SK-N-SH treated with all-trans-retinoic acid at 6 μM for 48 hours (cell line): ENCODE data around the gene GALNT7.

Source experiments
- ATAC-seq: fragments of 200-7000 bp; cut with Tn5 transposase; 3 replicates; pipeline ENCODE4 v1.9.1; 2020; ENCODE audit warnings: mild to moderate bottlenecking, moderate library complexity
- ARNTL ChIP-seq: fragments of 450-650 bp; formaldehyde crosslinking; IDR thresholded peaks from 2 replicates; pipeline ENCODE4 v1.5.0; 2020; ENCODE audit warnings: low read depth, mild to moderate bottlenecking, moderate library complexity, borderline replicate concordance
- BACH2 ChIP-seq: fragments of 250-450 bp; sonication (Bioruptor Pico); IDR thresholded peaks from 2 replicates; pipeline ENCODE4 v1.9.0; 2021; ENCODE audit warnings: mild to moderate bottlenecking, borderline replicate concordance
- CREB5 ChIP-seq: fragments of 250-450 bp; sonication (Bioruptor Pico); IDR thresholded peaks from 2 replicates; pipeline ENCODE4 v1.5.1; 2020; ENCODE audit warnings: low read depth, mild to moderate bottlenecking, moderate library complexity
- CSDC2 ChIP-seq: fragments of 250-450 bp; sonication (Bioruptor Pico); IDR thresholded peaks from 2 replicates; pipeline ENCODE4 v1.5.0; 2020; ENCODE audit warnings: mild to moderate bottlenecking, moderate library complexity
- CSRNP3 ChIP-seq: fragments of 250-450 bp; sonication (Bioruptor Pico); IDR thresholded peaks from 2 replicates; pipeline ENCODE4 v1.5.1; 2021; ENCODE audit warnings: mild to moderate bottlenecking, moderate library complexity
- ESRRG ChIP-seq: fragments of 250-450 bp; sonication (Bioruptor Pico); IDR thresholded peaks from 2 replicates; pipeline ENCODE4 v1.6.1; 2021; ENCODE audit warnings: mild to moderate bottlenecking
- GLIS3 ChIP-seq: fragments of 250-450 bp; sonication (Bioruptor Pico); IDR thresholded peaks from 2 replicates; pipeline ENCODE4 v1.5.0; 2020; ENCODE audit warnings: mild to moderate bottlenecking, moderate library complexity
- ISL1 ChIP-seq: fragments of 250-450 bp; sonication (Bioruptor Pico); IDR thresholded peaks from 2 replicates; pipeline ENCODE4 v2.1.2; 2022; ENCODE audit warnings: mild to moderate bottlenecking, moderate library complexity
- OSR1 ChIP-seq: fragments of 250-450 bp; sonication (Bioruptor Pico); IDR thresholded peaks from 2 replicates; pipeline ENCODE4 v1.8.0; 2022; ENCODE audit warnings: moderate library complexity, mild to moderate bottlenecking, inconsistent platforms
- PATZ1 ChIP-seq: fragments of 250-450 bp; sonication (Bioruptor Pico); IDR thresholded peaks from 2 replicates; pipeline ENCODE4 v1.8.0; 2020; ENCODE audit warnings: mild to moderate bottlenecking, moderate library complexity, borderline replicate concordance
- POU6F1 ChIP-seq: fragments of 250-450 bp; sonication (Bioruptor Pico); IDR thresholded peaks from 2 replicates; pipeline ENCODE4 v1.8.0; 2021; ENCODE audit warnings: low read depth, mild to moderate bottlenecking, moderate library complexity, borderline replicate concordance
- PPARA ChIP-seq: fragments of 250-450 bp; sonication (Bioruptor Pico); IDR thresholded peaks from 2 replicates; pipeline ENCODE4 v1.5.0; 2020; ENCODE audit warnings: mild to moderate bottlenecking, borderline replicate concordance
- RARB ChIP-seq: fragments of 250-450 bp; sonication (Bioruptor Pico); IDR thresholded peaks from 2 replicates; pipeline ENCODE4 v1.8.0; 2021; ENCODE audit warnings: mild to moderate bottlenecking, moderate library complexity
- SNAI2 ChIP-seq: fragments of 250-450 bp; sonication (Bioruptor Pico); IDR thresholded peaks from 2 replicates; pipeline ENCODE4 v1.5.0; 2020; ENCODE audit warnings: mild to moderate bottlenecking, moderate library complexity
- TCF4 ChIP-seq: fragments of 250-450 bp; sonication (Bioruptor Pico); IDR thresholded peaks from 2 replicates; pipeline ENCODE4 v1.8.0; 2021; ENCODE audit warnings: mild to moderate bottlenecking, moderate library complexity, borderline replicate concordance
- TOX ChIP-seq: fragments of 250-450 bp; sonication (Bioruptor Pico); IDR thresholded peaks from 2 replicates; pipeline ENCODE4 v1.8.0; 2021; ENCODE audit warnings: mild to moderate bottlenecking, moderate library complexity, borderline replicate concordance
- TSHZ2 ChIP-seq: fragments of 250-450 bp; sonication (Bioruptor Pico); IDR thresholded peaks from 2 replicates; pipeline ENCODE4 v1.5.0; 2020; ENCODE audit warnings: mild to moderate bottlenecking, moderate library complexity
- ZFP3 ChIP-seq: fragments of 250-450 bp; sonication (Bioruptor Pico); IDR thresholded peaks from 2 replicates; pipeline ENCODE4 v1.5.0; 2020; ENCODE audit warnings: mild to moderate bottlenecking, moderate library complexity
- ZFP30 ChIP-seq: fragments of 450-650 bp; formaldehyde crosslinking; IDR thresholded peaks from 2 replicates; pipeline ENCODE4 v1.5.0; 2022; ENCODE audit warnings: mild to moderate bottlenecking, moderate library complexity
- ZNF565 ChIP-seq: fragments of 450-650 bp; formaldehyde crosslinking; conservative IDR thresholded peaks from 2 replicates; pipeline ENCODE4 v1.5.0; 2020; ENCODE audit warnings: low read depth, mild to moderate bottlenecking, moderate library complexity
- ZNF70 ChIP-seq: fragments of 450-650 bp; formaldehyde crosslinking; IDR thresholded peaks from 2 replicates; pipeline ENCODE4 v1.5.0; 2020; ENCODE audit warnings: mild to moderate bottlenecking, moderate library complexity
- ZNF8 ChIP-seq: fragments of 450-650 bp; formaldehyde crosslinking; IDR thresholded peaks from 2 replicates; pipeline ENCODE4 v1.5.0; 2020; ENCODE audit warnings: mild to moderate bottlenecking, moderate library complexity

GALNT7 gene

GRCh38 chr4:173314715-173315114, 146.1 kb downstream of the GALNT7 start:
- no peak for ATAC-seq
- TF ChIP-seq ISL1 (CRISPR knock-in tag) (no peak), BACH2 (no peak), ZFP30 (CRISPR knock-in tag) (no peak), PATZ1 (no peak), OSR1 (CRISPR knock-in tag) (no peak), ARNTL (no peak), PPARA (CRISPR knock-in tag) (no peak), TCF4 (CRISPR knock-in tag) (no peak), GLIS3 (CRISPR knock-in tag) (no peak), CREB5 (CRISPR knock-in tag) (no peak), POU6F1 (CRISPR knock-in tag) (no peak), CSRNP3 (no peak), ZFP3 (CRISPR knock-in tag) (no peak), SNAI2 (CRISPR knock-in tag) (no peak), ESRRG (no peak), ZNF70 (CRISPR knock-in tag) (no peak), CSDC2 (no peak), ZNF8 (CRISPR knock-in tag) (no peak)
- TF ChIP-seq, all 23 proteins: peak for 0

GRCh38 chr4:173316060-173316459, 147.4 kb downstream of the GALNT7 start:
- ATAC-seq: no peak
- TF ChIP-seq CSDC2 (no peak), ZNF8 (CRISPR knock-in tag) (no peak)

- ATAC-seq: peak; percentile 65; the same call in 2 of the 3 replicates
- TF ChIP-seq SNAI2 (CRISPR knock-in tag) (no peak), CSDC2 (no peak), ZFP3 (CRISPR knock-in tag) (no peak), TOX (no peak)
Observed at GRCh38 chr4:173317004-173317403, 148.4 kb downstream of the GALNT7 start.

- ATAC-seq: no peak
- TF ChIP-seq ISL1 (CRISPR knock-in tag) (no peak), ZNF8 (CRISPR knock-in tag) (no peak), SNAI2 (CRISPR knock-in tag) (no peak), BACH2 (no peak)
Observed at GRCh38 chr4:173318240-173318639, 149.6 kb downstream of the GALNT7 start.

GRCh38 chr4:173318648-173319211, 150.1 kb downstream of the GALNT7 start:
- TF ChIP-seq ESRRG (no peak), GLIS3 (CRISPR knock-in tag) (no peak), ARNTL (no peak), ZNF8 (CRISPR knock-in tag) (no peak), TSHZ2 (CRISPR knock-in tag) (no peak), ZFP30 (CRISPR knock-in tag) (no peak), ZFP3 (CRISPR knock-in tag) (no peak), BACH2 (no peak), PATZ1 (no peak), ZNF565 (CRISPR knock-in tag) (no peak), CSRNP3 (no peak), RARB (CRISPR knock-in tag) (no peak), SNAI2 (CRISPR knock-in tag) (no peak)
- ATAC-seq: peak; percentile 67
